ENCODE measurements around the gene ACTG1.

Gene ACTG1

GRCh38 chr17:81517339-81518112 lies 4.9 kb upstream of the ACTG1 start:
- no peak overlapping the region for H4K91ac ChIP-seq (ENCODE audit: low read depth, low read length, poor library complexity)
- no peaks in the 10 kb centered on the region for H3K36me3 ChIP-seq (replicated peaks in 1 of 2; ENCODE audit: control insufficient read depth in 2 of 2, insufficient read depth in 2 of 2, low read length in 2 of 2)
- peak overlapping the region; percentile 17 for H3K18ac ChIP-seq (ENCODE audit: low read length)
- no peak overlapping the region for H2AFZ ChIP-seq (ENCODE audit: low read length)
- H3K79me1 ChIP-seq (ENCODE audit: low read depth, low read length) = peaks cover 12% of the 10 kb centered on the region
- DNase-seq (ENCODE audit: low spot score) = no peak
- no peaks in the 10 kb centered on the region for H3K9me3 ChIP-seq (replicated peaks in 1 of 2; ENCODE audit: control insufficient read depth in 2 of 2, insufficient read depth in 1 of 2, low read depth in 1 of 2, low read length in 2 of 2)
- peak overlapping the region; percentile 58 for H2AK5ac ChIP-seq (ENCODE audit: low read depth, low read length)
- H2BK120ac ChIP-seq (ENCODE audit: low read depth, low read length) = no peak overlapping the region
- H3K9ac ChIP-seq (ENCODE audit: low read depth, low read length, poor library complexity) = no peak overlapping the region
- WGBS, 2 donors (ENCODE audit: extremely low coverage in 2 of 2, insufficient read length in 2 of 2, insufficient replicate concordance in 1 of 2) = no CpG with 5 or more reads among the region's 24 CpGs
- H3K14ac ChIP-seq (ENCODE audit: low read length) = no peak overlapping the region
- no peak overlapping the region for H3K4me2 ChIP-seq (ENCODE audit: insufficient read depth, low read length, poor library complexity, severe bottlenecking)
- peaks cover 0 to 41% (median 14%) of the 10 kb centered on the region in 3 experiments for H3K27me3 ChIP-seq (ENCODE audit: control insufficient read depth in 3 of 3, insufficient read depth in 3 of 3, low read depth in 1 of 3, low read length in 3 of 3)
- H3K4me3 ChIP-seq (ENCODE audit: low read length in 2 of 2) = no peak overlapping the region
- no peak overlapping the region for H2BK15ac ChIP-seq (ENCODE audit: low read length)
- H3K4ac ChIP-seq (ENCODE audit: low read length) = peak overlapping the region; percentile 66
- peak overlapping the region; percentile 39 for H2BK5ac ChIP-seq (ENCODE audit: low read length)
- H3K23ac ChIP-seq (ENCODE audit: low read depth, low read length, poor library complexity) = peak overlapping the region; percentile 6
- H4K8ac ChIP-seq (ENCODE audit: low read depth, low read length) = no peak overlapping the region
- no peak overlapping the region for H3K27ac ChIP-seq (replicated peaks; ENCODE audit: low read length)
- peaks cover 21 to 26% of the 10 kb centered on the region in 2 donors for H3K4me1 ChIP-seq (ENCODE audit: control insufficient read depth in 2 of 2, insufficient read depth in 1 of 2, low read depth in 1 of 2, low read length in 2 of 2)
- H2BK12ac ChIP-seq (ENCODE audit: low read length) = no peak overlapping the region

- Histone ChIP-seq H3K27me3 (ENCODE audit: control insufficient read depth in 3 of 3, insufficient read depth in 3 of 3, low read depth in 1 of 3, low read length in 3 of 3) (peaks cover 0 to 37% (median 14%) of the 10 kb centered on the region in 3 experiments), H3K4me2 (ENCODE audit: insufficient read depth, low read length, poor library complexity, severe bottlenecking) (no peak overlapping the region), H2AFZ (ENCODE audit: low read length) (no peak overlapping the region), H3K4me1 (ENCODE audit: control insufficient read depth in 2 of 2, insufficient read depth in 1 of 2, low read depth in 1 of 2, low read length in 2 of 2) (peaks cover 21 to 29% of the 10 kb centered on the region in 2 donors), H2BK5ac (ENCODE audit: low read length) (peak overlapping the region; percentile 39), H3K23ac (ENCODE audit: low read depth, low read length, poor library complexity) (peak overlapping the region; percentile 6), H3K4ac (ENCODE audit: low read length) (no peak overlapping the region), H2BK15ac (ENCODE audit: low read length) (no peak overlapping the region), H3K14ac (ENCODE audit: low read length) (no peak overlapping the region), H2BK12ac (ENCODE audit: low read length) (no peak overlapping the region), H3K27ac (replicated peaks; ENCODE audit: low read length) (no peak overlapping the region), H3K36me3 (replicated peaks in 1 of 2; ENCODE audit: control insufficient read depth in 2 of 2, insufficient read depth in 2 of 2, low read length in 2 of 2) (peaks cover 0 to 3% of the 10 kb centered on the region in 2 donors), H3K4me3 (ENCODE audit: low read length in 2 of 2) (no peak overlapping the region), H3K18ac (ENCODE audit: low read length) (peak overlapping the region; percentile 17), H2AK5ac (ENCODE audit: low read depth, low read length) (peak overlapping the region; percentile 46), H2BK120ac (ENCODE audit: low read depth, low read length) (no peak overlapping the region), H3K9ac (ENCODE audit: low read depth, low read length, poor library complexity) (no peak overlapping the region), H4K8ac (ENCODE audit: low read depth, low read length) (no peak overlapping the region), H4K91ac (ENCODE audit: low read depth, low read length, poor library complexity) (no peak overlapping the region), H3K79me1 (ENCODE audit: low read depth, low read length) (peaks cover 13% of the 10 kb centered on the region), H3K9me3 (replicated peaks in 1 of 2; ENCODE audit: control insufficient read depth in 2 of 2, insufficient read depth in 1 of 2, low read depth in 1 of 2, low read length in 2 of 2) (no peaks in the 10 kb centered on the region)
- DNase-seq (ENCODE audit: low spot score) = no peak
- no CpG with 5 or more reads among the region's 9 CpGs for whole genome bisulfite sequencing, 2 donors (ENCODE audit: extremely low coverage in 2 of 2, insufficient read length in 2 of 2, insufficient replicate concordance in 1 of 2)
Observed at GRCh38 chr17:81517009-81517338, 4.4 kb upstream of the ACTG1 start.

GRCh38 chr17:81516439-81516838 lies 3.8 kb upstream of the ACTG1 start:
- peak overlapping the region in 1 of 2 donors; percentile 95 for H3K4me3 ChIP-seq (ENCODE audit: low read length in 2 of 2)
- DNase-seq (ENCODE audit: low spot score) = no peak
- H3K27ac ChIP-seq (replicated peaks; ENCODE audit: low read length) = no peak overlapping the region

GRCh38 chr17:81515530-81516041 lies 3.0 kb upstream of the ACTG1 start:
- no peak overlapping the region for H2BK12ac ChIP-seq (ENCODE audit: low read length)
- H3K36me3 ChIP-seq (replicated peaks in 1 of 2; ENCODE audit: control insufficient read depth in 2 of 2, insufficient read depth in 2 of 2, low read length in 2 of 2) = peaks cover 13 to 17% of the 10 kb centered on the region in 2 donors
- no peak overlapping the region for H3K9ac ChIP-seq (ENCODE audit: low read depth, low read length, poor library complexity)
- no peak overlapping the region for H3K4ac ChIP-seq (ENCODE audit: low read length)
- no peak overlapping the region for H2BK15ac ChIP-seq (ENCODE audit: low read length)
- peak overlapping the region; percentile 60 for H2BK5ac ChIP-seq (ENCODE audit: low read length)
- H3K9me3 ChIP-seq (replicated peaks in 1 of 2; ENCODE audit: control insufficient read depth in 2 of 2, insufficient read depth in 1 of 2, low read depth in 1 of 2, low read length in 2 of 2) = no peaks in the 10 kb centered on the region
- no peak for DNase-seq (ENCODE audit: low spot score)
- H3K27me3 ChIP-seq (ENCODE audit: control insufficient read depth in 3 of 3, insufficient read depth in 3 of 3, low read depth in 1 of 3, low read length in 3 of 3) = peaks cover 0 to 34% (median 14%) of the 10 kb centered on the region in 3 experiments
- peak overlapping the region; percentile 99 for H3K4me2 ChIP-seq (ENCODE audit: insufficient read depth, low read length, poor library complexity, severe bottlenecking)
- H4K8ac ChIP-seq (ENCODE audit: low read depth, low read length) = no peak overlapping the region
- no CpG with 5 or more reads among the region's 19 CpGs for WGBS, 2 donors (ENCODE audit: extremely low coverage in 2 of 2, insufficient read length in 2 of 2, insufficient replicate concordance in 1 of 2)
- H3K14ac ChIP-seq (ENCODE audit: low read length) = no peak overlapping the region
- H2AK5ac ChIP-seq (ENCODE audit: low read depth, low read length) = peak overlapping the region; percentile 32
- H3K18ac ChIP-seq (ENCODE audit: low read length) = no peak overlapping the region
- peak overlapping the region; percentile 75 for H2AFZ ChIP-seq (ENCODE audit: low read length)
- H3K27ac ChIP-seq (replicated peaks; ENCODE audit: low read length) = no peak overlapping the region
- no peak overlapping the region for H3K23ac ChIP-seq (ENCODE audit: low read depth, low read length, poor library complexity)
- H3K4me3 ChIP-seq (ENCODE audit: low read length in 2 of 2) = peak overlapping the region; percentile 90 to 95
- H3K4me1 ChIP-seq (ENCODE audit: control insufficient read depth in 2 of 2, insufficient read depth in 1 of 2, low read depth in 1 of 2, low read length in 2 of 2) = peaks cover 23 to 29% of the 10 kb centered on the region in 2 donors
- no peak overlapping the region for H4K91ac ChIP-seq (ENCODE audit: low read depth, low read length, poor library complexity)
- H2BK120ac ChIP-seq (ENCODE audit: low read depth, low read length) = no peak overlapping the region
- H3K79me1 ChIP-seq (ENCODE audit: low read depth, low read length) = peaks cover 23% of the 10 kb centered on the region

More at GRCh38 chr17:81516439-81516838, 3.8 kb upstream of the ACTG1 start:
- Histone ChIP-seq H3K36me3 (replicated peaks in 1 of 2; ENCODE audit: control insufficient read depth in 2 of 2, insufficient read depth in 2 of 2, low read length in 2 of 2) (peaks cover 5 to 8% of the 10 kb centered on the region in 2 donors), H3K18ac (ENCODE audit: low read length) (no peak overlapping the region), H2BK12ac (ENCODE audit: low read length) (peak overlapping the region; percentile 2), H3K23ac (ENCODE audit: low read depth, low read length, poor library complexity) (no peak overlapping the region), H2BK120ac (ENCODE audit: low read depth, low read length) (no peak overlapping the region), H3K14ac (ENCODE audit: low read length) (peak overlapping the region; percentile 82), H3K4me1 (ENCODE audit: control insufficient read depth in 2 of 2, insufficient read depth in 1 of 2, low read depth in 1 of 2, low read length in 2 of 2) (peaks cover 21 to 29% of the 10 kb centered on the region in 2 donors), H3K4me2 (ENCODE audit: insufficient read depth, low read length, poor library complexity, severe bottlenecking) (no peak overlapping the region), H3K4ac (ENCODE audit: low read length) (no peak overlapping the region), H2AK5ac (ENCODE audit: low read depth, low read length) (peak overlapping the region; percentile 90), H3K9me3 (replicated peaks in 1 of 2; ENCODE audit: control insufficient read depth in 2 of 2, insufficient read depth in 1 of 2, low read depth in 1 of 2, low read length in 2 of 2) (no peaks in the 10 kb centered on the region), H2AFZ (ENCODE audit: low read length) (no peak overlapping the region), H3K79me1 (ENCODE audit: low read depth, low read length) (peaks cover 18% of the 10 kb centered on the region), H2BK5ac (ENCODE audit: low read length) (no peak overlapping the region), H4K8ac (ENCODE audit: low read depth, low read length) (no peak overlapping the region), H3K27me3 (ENCODE audit: control insufficient read depth in 3 of 3, insufficient read depth in 3 of 3, low read depth in 1 of 3, low read length in 3 of 3) (peaks cover 0 to 37% (median 14%) of the 10 kb centered on the region in 3 experiments), H3K9ac (ENCODE audit: low read depth, low read length, poor library complexity) (no peak overlapping the region), H2BK15ac (ENCODE audit: low read length) (no peak overlapping the region), H4K91ac (ENCODE audit: low read depth, low read length, poor library complexity) (no peak overlapping the region)
- WGBS, 2 donors (ENCODE audit: extremely low coverage in 2 of 2, insufficient read length in 2 of 2, insufficient replicate concordance in 1 of 2) = no CpG with 5 or more reads among the region's 4 CpGs

All from neuronal stem cell (in vitro differentiated cells).